Measurements from ENCODE around the gene KRT72.

Gene KRT72

DNA sequence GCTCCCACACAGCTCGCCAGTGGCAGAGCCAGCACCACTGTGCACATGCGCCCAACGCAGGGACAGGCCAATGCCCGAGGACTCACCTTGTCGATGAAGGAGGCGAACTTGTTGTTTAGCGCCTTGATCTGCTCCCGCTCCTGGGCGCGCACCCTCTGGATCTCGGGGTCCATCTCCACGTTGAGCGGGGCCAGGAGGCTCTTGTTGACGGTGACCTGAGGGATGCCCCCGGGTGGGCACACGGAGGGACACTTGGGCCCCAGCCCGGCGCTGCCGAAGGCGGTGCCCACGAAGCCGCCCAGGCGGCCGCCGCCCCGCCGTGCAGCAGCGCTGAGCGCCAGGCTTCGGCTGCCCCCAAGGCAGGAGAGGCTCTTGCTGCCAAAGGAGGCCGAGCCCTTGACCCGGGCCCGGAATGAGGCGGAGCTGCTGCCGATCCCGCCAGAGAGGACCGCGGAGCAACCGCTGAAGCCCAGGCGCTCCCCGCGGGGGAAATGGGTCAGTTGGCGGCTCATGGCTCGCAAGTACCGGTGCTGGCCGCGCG, at the start of gene KRT72:
Gene KRT72 (minus strand): TSS at position 523 of the 541 bp plus-strand sequence. CDS start 11 bp downstream, at position 512.
- H3K36me3 ChIP-seq, result no peaks in the 10 kb centered on the region
- no peak within 1 kb of the TSS for H3K4me3 ChIP-seq
- H3K9me3 ChIP-seq, result no peaks in the 10 kb centered on the region
- H3K27me3 ChIP-seq, result peaks cover 0 to 37% of the 10 kb centered on the region in 2 donors
- intact Hi-C loops (cut with DNase I; ENCODE audit: low total_unique reads), result no loop called here
- no peak within 1 kb of the TSS for H3K27ac ChIP-seq
- TF ChIP-seq, protein P1, sequence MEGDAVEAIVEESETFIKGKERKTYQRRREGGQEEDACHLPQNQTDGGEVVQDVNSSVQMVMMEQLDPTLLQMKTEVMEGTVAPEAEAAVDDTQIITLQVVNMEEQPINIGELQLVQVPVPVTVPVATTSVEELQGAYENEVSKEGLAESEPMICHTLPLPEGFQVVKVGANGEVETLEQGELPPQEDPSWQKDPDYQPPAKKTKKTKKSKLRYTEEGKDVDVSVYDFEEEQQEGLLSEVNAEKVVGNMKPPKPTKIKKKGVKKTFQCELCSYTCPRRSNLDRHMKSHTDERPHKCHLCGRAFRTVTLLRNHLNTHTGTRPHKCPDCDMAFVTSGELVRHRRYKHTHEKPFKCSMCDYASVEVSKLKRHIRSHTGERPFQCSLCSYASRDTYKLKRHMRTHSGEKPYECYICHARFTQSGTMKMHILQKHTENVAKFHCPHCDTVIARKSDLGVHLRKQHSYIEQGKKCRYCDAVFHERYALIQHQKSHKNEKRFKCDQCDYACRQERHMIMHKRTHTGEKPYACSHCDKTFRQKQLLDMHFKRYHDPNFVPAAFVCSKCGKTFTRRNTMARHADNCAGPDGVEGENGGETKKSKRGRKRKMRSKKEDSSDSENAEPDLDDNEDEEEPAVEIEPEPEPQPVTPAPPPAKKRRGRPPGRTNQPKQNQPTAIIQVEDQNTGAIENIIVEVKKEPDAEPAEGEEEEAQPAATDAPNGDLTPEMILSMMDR (IDR thresholded peaks at IDR 0.05), result no peak
- H3K4me1 ChIP-seq, result no peaks in the 10 kb centered on the region
- no peak for DNase-seq

DNA sequence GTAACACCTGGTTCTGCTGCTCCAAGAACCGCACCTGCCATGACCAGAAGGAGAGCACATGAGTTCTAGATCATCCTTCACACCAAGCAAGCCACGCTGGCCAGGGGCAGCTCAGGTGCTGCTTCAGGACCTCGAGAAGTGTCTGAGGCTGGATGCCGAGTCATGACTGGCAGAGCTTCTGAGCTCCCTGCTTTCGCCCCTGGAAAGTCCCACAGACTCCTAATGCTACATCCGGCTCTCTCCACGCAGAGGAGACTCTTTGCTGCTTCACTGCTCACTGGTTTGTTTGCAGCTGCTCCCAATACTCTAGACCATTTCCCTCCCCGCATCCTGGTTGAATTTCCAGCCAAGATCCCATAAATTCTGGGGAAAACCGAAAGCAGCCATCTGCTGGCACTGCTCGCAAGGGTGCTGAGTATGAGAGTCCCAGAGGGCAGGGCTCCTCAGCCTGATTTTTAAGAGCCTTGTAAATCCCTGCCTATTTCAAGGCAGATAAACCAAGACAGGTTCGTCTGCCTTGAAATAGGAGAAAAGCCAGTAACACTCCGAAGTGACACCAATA, 49.3 kb upstream of the KRT72 start:
- peaks cover 0 to 10% of the 10 kb centered on the region in 2 donors for H3K27me3 ChIP-seq
- TF ChIP-seq, protein P1 (IDR thresholded peaks at IDR 0.05), result no peak
- no peak overlapping the region for H3K27ac ChIP-seq
- H3K36me3 ChIP-seq, result no peaks in the 10 kb centered on the region
- no peak for DNase-seq
- intact Hi-C loops (cut with DNase I; ENCODE audit: low total_unique reads), result no loop called here
- peaks cover 0 to 7% (median 2%) of the 10 kb centered on the region in 4 donors for H3K4me1 ChIP-seq
- no peaks in the 10 kb centered on the region for H3K9me3 ChIP-seq
- H3K4me3 ChIP-seq, result peak overlapping the region in 1 of 2 donors; percentile 12

DNA sequence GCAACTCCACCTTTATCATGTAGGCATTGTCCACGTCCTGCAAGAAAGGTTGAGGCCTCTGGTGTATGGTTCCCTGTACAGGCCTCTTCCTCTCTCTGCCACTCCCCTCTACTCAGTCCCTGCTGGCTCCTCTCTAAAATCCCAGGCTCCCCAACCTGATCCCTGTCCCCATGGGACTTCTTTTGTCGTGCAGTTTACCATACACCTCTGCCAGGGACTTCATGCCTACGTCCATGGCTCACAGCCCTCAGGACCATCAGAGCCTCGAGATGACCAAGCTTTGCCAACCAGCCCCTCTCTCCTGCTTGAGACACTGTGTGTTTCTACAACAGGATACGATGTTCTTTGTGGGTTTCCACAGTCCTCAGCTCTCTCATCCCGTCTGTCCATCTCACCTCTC, 47.8 kb upstream of the KRT72 start:
- TF ChIP-seq, protein P1 (IDR thresholded peaks at IDR 0.05), result no peak
- Histone ChIP-seq H3K27me3 (peaks cover 0 to 6% of the 10 kb centered on the region in 2 donors), H3K9me3 (no peaks in the 10 kb centered on the region), H3K4me3 (no peak overlapping the region), H3K36me3 (no peaks in the 10 kb centered on the region), H3K27ac (no peak overlapping the region), H3K4me1 (peaks cover 0 to 7% (median 2%) of the 10 kb centered on the region in 4 donors)
- DNase-seq, result no peak
- intact Hi-C loops (cut with DNase I; ENCODE audit: low total_unique reads), result no loop called here

DNA sequence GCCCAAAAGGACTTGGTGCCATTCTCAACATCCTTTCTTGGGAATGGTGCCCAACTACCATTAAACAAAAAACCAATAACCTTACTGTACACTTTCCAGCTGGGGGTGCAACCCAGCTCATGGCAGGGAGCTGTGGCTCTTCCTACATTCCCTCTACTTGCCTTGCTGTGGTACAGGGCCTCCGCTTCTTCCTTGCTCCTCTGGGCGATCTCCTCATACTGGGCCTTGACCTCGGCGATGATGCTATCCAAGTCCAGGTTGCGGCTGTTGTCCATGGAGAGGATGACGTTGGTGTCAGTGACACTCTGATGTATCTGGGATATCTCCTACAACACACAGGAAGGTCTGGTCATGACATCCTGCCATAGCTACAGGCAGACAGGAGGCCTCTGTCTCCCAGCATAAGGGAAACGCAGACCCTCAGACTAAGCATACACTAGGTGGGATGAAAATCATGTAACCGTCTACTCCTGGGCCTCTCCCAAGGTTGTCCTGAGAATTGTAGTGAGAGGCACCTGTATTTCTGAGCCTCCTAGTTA, 46.8 kb upstream of the KRT72 start:
- TF ChIP-seq, protein P1 (IDR thresholded peaks at IDR 0.05), result no peak
- no peaks in the 10 kb centered on the region for H3K36me3 ChIP-seq
- H3K27me3 ChIP-seq, result peaks cover 0 to 14% of the 10 kb centered on the region in 2 donors
- intact Hi-C loops (cut with DNase I; ENCODE audit: low total_unique reads), result no loop called here
- no peak overlapping the region for H3K4me3 ChIP-seq
- H3K9me3 ChIP-seq, result no peaks in the 10 kb centered on the region
- H3K27ac ChIP-seq, result no peak overlapping the region
- no peak for DNase-seq
- peaks cover 0 to 7% (median 2%) of the 10 kb centered on the region in 4 donors for H3K4me1 ChIP-seq

DNA sequence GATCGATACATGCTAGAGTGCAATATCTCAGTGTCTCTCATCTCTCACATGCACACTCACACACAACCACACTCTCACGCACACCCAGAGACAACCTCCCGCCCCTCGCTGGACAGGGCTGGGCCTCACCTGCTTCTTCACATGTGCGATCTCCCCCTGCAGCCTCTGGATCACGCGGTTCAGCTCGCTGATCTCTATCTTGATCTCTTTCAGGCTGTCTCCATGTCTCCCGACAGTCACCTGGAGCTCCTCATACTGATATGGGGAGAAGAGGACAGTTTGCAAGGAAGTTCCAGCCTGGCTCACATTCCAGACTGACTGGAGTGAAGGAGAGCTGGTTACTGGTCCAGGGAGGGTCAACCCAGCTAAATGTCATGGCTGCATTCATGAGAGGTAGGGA, 46.3 kb upstream of the KRT72 start:
- Histone ChIP-seq H3K27ac (no peak overlapping the region), H3K36me3 (no peaks in the 10 kb centered on the region)
- TF ChIP-seq, protein P1 (IDR thresholded peaks at IDR 0.05), result no peak

More for the DNA sequence above, 46.3 kb upstream of the KRT72 start:
- intact Hi-C loops (cut with DNase I; ENCODE audit: low total_unique reads), result no loop called here
- H3K9me3 ChIP-seq, result no peaks in the 10 kb centered on the region
- peaks cover 0 to 7% (median 2%) of the 10 kb centered on the region in 4 donors for H3K4me1 ChIP-seq
- no peak for DNase-seq
- no peak overlapping the region for H3K4me3 ChIP-seq
- H3K27me3 ChIP-seq, result peaks cover 0 to 15% of the 10 kb centered on the region in 2 donors

Data from tibial artery (tissue), 4 donors.